Right ventricle myocardium inferior (tissue), 1 donor: ENCODE results near the gene COL4A1. TPM values are rescaled to one million over a fixed set of nuclear protein-coding genes. Genes with fewer than 3 reads are reported as not detected.
A peak's percentile ranks its signal among the peaks of the same experiment; 100 is the strongest.

ENCODE experiments used
- ATAC-seq: fragments of 200-7000 bp; cut with Tn5 transposase; one replicate; pipeline ENCODE4 v1.9.1; 2020; ENCODE audit warnings: mild to moderate bottlenecking, moderate library complexity
- DNase-seq: peaks from one replicate; pipeline ENCODE4 v3.0.0; 2021; ENCODE audit errors: missing footprints
- intact Hi-C: fragments of 100-400 bp; cut with DNase I; formaldehyde crosslinking; loops from one replicate; pipeline ENCODE4 v1.11.0; 2022
- total RNA-seq: library from RNA; stranded (reverse); fragmentation: NEBNext Ultra II Directional; extraction: Animal tissue kit (Norgen Biotek cat#: 25700); gene quantifications from one replicate; pipeline ENCODE4 v1.2.1, GENCODE V29; 2021
- donor health status: DM: no; HTN: yes; CAD: no; lungs with severe emphysema.

The COL4A1 gene
- total RNA-seq, 1 donor from 2014 or later: 128 TPM

DNA sequence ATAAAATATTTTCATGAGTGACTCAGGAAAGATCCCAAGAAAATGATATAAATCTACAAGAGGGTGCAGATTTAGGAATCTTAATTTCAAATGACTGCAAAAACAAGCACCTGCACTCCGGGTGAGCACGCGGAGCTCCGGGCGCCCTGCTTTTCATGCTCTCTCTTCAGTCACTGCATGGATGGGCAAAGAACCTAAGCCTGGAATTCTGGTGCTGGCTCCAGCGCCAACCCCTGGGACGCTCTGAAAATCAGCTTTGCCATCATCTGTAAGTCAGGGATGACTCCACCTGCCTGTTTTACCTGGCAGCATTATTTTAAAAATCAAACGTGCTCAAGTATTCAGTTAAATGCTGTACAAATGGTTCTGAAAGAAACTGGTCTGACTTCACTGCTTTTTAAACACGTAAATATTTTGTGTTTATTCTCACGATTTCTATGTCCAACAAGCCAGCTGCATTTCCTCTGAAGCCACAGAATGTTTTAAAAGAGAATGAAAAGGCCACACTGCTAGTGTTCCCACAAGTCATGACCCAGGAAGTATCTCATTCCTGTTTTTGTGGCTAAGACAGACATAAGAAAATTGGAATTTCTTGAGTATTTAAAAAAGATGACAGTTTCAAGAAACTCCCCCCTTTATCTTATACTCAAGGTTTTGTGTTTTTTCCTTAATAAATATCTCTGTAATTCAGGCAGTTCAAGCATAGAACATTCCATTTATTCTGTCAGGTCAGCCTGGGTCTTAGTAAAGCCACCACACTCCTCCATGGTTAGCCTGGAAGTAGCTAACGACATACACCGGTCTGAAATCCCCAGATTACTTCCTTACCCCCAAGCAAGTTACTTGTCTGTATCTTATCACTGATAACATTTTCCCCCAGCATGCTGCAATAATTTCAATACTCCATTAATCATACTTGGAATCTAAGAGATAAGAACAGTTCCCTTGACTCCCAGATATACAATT lies 81.1 kb downstream of the COL4A1 start:
- intact Hi-C loops: loop anchor here (5.0 kb wide), 1 partner anchor 36 kb away; no protein-coding TSS in a partner anchor
- ATAC-seq (no peak), DNase-seq (no peak)

DNA sequence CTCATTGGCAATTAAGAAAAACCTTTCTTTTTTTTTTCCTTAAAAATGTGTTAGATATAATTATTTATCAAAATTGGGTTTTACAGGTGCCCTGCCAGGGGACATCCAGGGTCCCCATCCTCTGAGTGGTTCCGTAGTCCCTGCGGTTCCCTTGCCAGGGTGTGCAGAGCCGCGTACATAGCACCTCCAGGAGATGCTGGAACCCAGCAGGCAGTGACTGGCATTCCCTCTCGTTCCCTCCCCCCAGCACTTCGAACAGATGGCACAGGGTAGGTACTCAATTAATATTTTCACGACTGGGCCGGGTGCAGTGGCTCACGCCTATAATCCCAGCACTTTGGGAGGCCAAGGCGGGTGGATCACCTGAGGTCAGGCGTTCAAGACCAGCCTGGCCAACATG lies 82.0 kb downstream of the COL4A1 start:
- intact Hi-C loops: loop anchor here (5.0 kb wide), 1 partner anchor 37 kb away; no protein-coding TSS in a partner anchor
- no peak for DNase-seq

DNA sequence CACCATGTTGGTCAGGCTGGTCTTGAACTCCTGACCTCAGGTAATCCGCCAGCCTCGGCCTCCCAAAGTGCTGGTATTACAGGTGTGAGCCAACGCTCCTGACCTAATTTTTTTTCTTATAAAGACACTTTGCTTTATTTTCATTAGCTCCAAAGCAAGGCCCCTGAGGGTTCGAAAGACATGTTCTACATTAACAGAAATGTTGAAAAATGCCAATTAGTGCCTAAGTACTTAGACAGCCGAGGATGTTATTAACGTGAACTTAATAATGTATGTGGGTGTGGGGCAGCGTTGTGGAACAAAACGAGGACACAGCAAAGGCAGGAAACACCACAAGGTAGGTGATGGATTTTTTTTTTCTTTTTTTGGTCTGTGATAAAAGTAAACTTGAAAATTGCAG lies 82.4 kb downstream of the COL4A1 start:
- intact Hi-C loops: loop anchor here (5.0 kb wide), 1 partner anchor 218 kb away; no protein-coding TSS in a partner anchor
- ATAC-seq (no peak), DNase-seq (no peak)

More for the DNA sequence above, 82.0 kb downstream of the COL4A1 start:
- ATAC-seq: no peak

DNA sequence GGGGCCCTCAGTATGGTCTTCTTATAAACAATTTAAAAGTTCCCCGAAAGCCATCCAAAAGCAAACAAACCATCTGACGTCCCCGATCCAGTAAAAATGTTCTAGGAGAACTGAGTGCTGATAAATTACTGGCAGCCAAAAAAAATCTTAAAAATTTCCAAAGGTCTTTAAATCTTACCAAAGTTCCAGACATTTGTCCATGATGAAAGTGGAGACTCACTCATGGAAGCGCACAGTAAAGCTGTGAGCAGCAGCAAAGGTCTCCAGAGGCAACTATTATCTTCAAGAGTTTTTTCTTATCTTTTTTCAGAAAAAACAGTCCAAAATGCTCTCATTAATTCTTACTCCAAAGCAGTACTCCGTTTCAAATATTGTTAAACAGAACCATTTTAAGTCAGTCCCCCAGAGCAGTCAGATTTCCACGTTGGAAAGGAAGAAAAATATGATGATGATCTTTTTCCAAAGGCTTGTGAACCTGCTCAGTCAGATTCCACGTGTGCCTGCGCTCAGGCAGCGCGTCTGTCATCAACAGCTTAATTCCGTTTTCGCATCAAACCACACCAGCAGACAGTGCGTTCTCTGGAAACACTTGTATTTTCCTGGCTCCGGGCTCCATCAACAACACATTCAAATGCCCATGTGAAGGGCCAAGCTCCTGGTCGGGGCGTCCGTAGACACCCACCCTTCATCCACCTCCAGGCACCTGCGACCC lies 85.4 kb downstream of the COL4A1 start:
- ATAC-seq (peak; percentile 58), DNase-seq (no peak)
- intact Hi-C loops: loop anchor here (2.0 to 5.0 kb wide), 3 partner anchors 83 to 221 kb away; no protein-coding TSS in a partner anchor

DNA sequence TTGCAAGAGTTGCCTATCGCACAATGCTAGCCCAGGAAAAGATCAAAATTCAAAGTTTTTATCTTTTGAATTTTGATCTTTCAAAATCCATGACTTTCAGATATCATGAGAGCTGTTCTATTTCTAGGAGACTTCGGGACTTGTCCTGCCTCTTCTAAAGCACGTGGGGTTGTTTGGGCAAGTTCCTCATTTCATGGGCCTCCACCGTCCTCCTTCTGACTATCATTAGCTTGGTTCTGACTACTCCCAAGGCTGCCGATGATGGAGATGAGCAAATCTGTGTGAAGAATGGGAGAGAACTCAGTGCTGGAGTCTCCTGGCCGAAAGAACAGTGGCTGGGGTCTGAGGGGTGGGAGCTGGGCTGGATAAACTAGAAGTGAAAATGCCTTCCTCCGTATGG lies 86.5 kb downstream of the COL4A1 start:
- ATAC-seq (no peak), DNase-seq (no peak)
- intact Hi-C loops: loop anchor here (5.0 kb wide), 1 partner anchor 222 kb away; no protein-coding TSS in a partner anchor

DNA sequence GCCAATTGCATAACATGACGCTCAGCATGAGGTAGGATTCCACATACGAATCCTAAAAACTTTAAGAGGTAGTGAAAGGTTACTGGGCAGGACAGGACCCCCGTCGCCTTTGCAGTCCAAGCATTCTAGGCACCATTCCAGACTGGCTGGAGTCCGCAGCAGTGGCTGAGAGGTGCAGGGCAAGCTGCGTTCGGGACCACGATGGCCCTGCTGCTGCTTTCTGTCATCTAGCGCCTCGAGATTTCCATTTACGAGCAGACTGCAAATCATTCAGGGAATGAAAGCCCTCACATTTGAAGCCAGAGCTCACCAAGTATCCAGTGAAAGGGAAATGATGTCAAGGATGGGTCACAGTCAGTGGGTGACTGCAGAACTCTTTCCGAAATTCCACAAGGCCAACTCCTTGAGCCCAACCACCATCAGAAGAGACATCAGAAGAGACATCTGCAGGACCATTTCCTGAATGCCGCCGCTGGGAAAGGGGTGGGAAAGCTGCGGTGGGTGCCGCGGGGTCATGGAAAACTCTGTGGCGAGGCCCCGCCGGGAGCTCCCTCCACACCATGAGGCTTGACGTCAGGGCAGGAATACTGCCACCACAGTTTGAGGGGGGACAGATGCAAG lies 88.3 kb downstream of the COL4A1 start:
- ATAC-seq: no peak
- intact Hi-C loops: loop anchor here (10.0 kb wide), 1 partner anchor 346 kb away; the partner anchor contains the start of gene RAB20
- DNase-seq: no peak

DNA sequence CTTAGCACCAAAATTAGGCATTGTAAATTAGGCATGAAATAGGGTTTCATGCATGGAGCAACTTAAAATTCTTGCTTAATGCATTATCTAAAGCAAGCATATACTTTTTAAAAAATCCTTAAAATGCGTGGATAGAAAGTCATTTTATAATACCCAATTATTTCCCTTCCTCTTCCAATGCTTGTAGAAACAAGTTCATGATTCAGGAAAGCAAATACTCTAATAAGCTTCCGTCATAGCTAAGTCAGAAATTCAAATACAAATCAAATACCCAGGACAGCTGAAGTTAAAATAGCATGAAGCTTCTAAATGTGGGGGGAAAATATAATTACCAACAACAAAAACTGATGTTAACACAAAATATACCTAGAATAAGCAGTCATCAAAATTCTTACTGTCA lies 89.1 kb downstream of the COL4A1 start:
- intact Hi-C loops: loop anchor here (10.0 kb wide), 1 partner anchor 347 kb away; the partner anchor contains the start of gene RAB20
- ATAC-seq (no peak), DNase-seq (no peak)

DNA sequence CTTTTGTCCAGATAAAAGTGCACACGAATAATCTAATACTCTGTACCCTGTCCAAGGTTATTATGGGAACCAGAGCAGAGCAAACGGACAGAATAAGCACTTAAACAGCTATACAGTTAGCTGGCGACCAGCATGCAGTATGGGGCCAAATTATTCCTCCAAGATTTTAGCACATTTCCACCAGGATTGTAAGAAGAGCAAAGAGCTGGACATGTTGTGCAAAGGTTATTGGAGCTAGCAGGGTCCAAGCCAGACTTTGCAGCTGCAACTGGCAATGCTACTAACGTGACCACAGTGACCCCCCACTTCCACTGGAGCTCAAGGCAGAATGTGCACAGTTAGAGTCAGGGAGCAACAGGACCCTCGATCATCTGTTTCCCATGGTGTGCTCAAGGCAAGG lies 89.9 kb downstream of the COL4A1 start:
- DNase-seq (no peak), ATAC-seq (peak; percentile 17)
- intact Hi-C loops: loop anchor here (10.0 kb wide), 1 partner anchor 348 kb away; the partner anchor contains the start of gene RAB20

DNA sequence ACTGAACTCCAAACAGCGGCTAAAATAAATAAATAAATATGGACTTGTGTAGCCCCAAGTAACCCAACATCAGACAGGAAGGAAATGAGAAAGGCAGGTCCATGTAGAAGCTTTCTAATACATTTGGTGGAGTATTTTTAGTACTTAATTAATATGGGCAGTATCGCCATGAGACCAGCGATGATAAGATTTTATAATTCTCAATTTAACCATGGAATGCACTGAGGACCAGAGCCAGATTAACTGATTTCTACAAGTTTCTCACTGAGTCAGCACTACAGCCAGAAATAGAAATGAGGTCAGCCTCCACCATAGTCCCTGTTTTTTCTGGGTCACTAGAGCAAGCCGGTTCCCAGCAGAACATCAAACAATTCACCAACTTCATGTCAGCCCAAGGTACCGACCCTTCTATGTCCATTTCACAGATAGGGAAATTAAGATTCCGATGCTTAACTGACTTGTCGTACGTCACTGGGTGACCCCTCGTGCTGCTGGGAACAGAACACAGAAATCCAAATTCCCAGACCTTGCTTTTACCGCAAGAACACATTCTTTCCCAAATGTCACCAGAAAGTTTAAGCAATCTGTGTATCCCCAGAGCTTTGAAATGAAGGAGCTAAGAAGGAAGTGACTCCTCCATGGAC lies 90.4 kb downstream of the COL4A1 start:
- peak; percentile 66 for ATAC-seq
- intact Hi-C loops: loop anchor here (10.0 kb wide), 1 partner anchor 348 kb away; the partner anchor contains the start of gene RAB20
- no peak for DNase-seq

DNA sequence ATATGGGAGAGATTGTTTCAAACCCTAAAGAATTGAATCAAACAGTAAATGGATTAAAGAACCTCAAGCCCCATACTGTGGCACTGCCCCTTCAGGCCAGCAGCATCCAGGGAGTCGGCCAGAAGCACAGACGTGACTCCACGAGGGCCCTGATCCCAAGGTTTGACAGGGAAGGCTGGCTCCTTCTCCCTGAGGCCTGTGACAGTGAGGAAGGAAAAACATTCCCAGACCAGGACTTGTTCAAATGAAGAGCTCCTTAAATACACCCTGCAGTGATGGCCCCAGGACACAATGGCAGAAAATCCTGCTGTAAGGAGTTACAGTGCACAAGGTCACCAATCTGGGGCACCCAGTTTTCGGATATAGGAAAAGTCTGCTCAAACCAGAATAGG lies 91.0 kb downstream of the COL4A1 start:
- peak; percentile 6 for ATAC-seq
- intact Hi-C loops: loop anchor here (10.0 kb wide), 1 partner anchor 349 kb away; the partner anchor contains the start of gene RAB20

DNA sequence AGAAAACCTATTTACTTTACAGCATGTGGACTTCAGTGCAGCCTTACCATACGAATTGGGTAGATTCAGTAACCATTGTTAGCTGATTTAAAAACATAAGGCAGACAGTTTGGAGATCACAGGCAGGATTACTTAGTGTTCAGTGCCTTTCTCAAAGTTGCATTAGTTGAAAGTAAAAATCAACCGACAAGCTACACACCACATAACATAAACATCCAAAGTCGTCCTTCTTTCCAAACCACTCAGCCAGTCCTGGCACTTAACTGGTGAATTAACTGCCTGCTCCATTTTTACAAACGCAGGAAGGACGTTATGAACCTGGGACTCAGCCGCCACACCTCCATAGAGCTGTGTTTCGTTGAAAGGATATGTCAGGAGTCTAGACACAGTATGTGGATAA lies 91.4 kb downstream of the COL4A1 start:
- ATAC-seq (no peak), DNase-seq (no peak)
- intact Hi-C loops: loop anchor here (10.0 kb wide), 1 partner anchor 349 kb away; the partner anchor contains the start of gene RAB20

More for the DNA sequence above, 91.0 kb downstream of the COL4A1 start:
- no peak for DNase-seq

DNA sequence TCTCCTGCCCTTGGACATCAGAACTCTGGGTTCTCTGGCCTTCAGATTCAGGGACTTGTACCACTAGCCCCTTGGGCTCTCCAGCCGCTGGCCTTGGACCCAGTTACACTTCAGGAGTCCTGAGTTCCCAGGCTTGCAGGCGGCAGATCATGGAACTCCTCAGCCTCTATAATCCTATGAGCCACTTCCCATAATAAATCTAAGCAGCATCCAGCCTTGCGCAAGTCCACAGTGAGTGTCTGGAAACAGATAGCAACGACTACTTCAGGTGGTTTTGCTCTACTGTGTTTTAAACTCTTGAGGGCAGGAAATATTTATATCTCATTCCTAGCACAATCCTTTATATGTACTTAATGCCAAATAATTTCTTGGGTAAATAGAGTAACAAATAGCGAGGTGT lies 92.3 kb downstream of the COL4A1 start:
- no peak for DNase-seq
- no peak for ATAC-seq
- intact Hi-C loops: loop anchor here (10.0 kb wide), 1 partner anchor 350 kb away; the partner anchor contains the start of gene RAB20

DNA sequence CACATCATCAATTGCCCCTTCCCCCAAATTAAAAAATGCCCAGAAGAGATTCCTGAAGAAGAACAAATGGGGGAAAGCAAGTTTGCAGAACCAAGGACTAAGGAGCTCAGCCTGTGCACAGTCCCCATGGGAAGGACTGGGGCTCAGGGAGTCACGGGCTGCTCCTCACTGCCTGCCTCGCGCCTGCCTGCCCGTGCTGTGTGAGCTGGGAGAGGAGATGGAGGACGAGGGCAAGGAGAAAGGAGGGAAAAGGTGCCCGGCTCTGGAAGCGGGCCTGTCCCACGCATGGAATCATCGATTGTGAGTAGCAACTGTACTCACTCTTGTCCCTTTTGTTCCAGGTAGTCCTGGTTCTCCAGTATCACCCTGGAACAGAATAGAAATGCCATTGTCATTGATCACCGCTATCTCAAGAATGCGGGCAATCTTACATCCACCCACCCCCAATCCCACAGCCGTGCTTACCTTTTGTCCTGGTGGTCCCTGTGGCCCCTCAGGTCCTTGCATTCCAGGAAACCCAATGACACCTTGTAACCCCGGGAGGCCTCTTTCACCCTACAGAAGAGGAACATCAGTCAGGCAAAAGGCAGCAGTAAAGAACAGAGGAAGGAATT lies 93.4 kb downstream of the COL4A1 start:
- no peak for DNase-seq
- intact Hi-C loops: loop anchor here (10.0 kb wide), 1 partner anchor 351 kb away; the partner anchor contains the start of gene RAB20
- no peak for ATAC-seq

DNA sequence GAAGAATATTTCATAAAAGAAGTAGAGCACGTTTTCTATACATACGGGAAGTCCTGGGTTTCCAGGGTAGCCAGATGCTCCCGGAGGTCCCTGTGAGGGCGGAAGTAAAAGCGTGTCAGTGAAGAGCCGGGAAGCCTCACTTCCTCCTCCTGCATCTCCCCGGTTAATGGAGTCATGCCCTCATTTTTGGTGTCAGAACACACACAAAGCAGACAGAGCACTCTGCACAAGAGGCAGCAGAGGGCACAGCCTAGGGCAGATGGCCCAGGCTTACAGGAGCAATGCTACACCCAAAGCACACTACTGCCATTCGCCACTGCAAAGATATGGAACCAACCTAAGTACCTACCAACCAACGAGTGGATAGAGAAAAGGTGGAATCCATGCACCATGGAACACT lies 94.4 kb downstream of the COL4A1 start:
- DNase-seq: no peak
- intact Hi-C loops: loop anchor here (10.0 kb wide), 1 partner anchor 352 kb away; the partner anchor contains the start of gene RAB20
- ATAC-seq: no peak

DNA sequence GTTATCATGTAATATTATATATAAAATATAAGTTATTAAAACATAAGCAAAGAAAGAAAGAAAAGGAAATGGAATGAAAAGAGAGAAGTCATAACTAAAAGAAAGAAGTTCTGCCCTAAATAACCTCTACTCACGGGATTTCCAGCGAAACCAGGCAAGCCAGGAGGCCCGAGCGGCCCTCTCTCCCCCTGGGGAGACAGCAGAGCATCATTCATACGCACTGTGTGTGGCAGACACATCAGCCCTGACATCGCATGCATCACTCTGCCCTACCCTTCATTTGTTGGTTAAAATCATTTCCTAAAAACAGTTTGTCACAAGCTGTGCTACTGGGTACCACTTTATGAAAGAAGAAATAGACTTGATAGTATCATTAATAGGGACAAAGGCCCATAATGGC lies 95.2 kb downstream of the COL4A1 start:
- intact Hi-C loops: loop anchor here (10.0 kb wide), 1 partner anchor 353 kb away; the partner anchor contains the start of gene RAB20

DNA sequence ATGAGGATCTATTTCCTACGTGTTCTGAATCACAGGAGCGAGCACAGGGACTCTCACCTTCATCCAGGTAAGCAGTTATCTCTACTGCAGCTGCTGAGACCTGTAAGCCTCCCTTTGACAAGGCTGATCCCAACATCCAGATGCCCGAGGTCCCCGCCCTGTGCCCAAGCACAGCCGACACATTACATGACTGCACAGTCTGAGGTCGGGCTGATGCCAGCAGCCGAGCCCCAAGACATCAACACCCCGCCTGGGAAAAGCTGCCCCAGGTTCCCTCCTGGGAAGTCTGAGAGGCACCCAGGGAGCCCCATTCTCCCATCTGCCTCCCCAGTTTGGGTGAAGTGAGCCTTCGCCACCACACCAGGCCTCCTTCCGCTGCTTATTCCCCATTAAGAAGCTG lies 95.9 kb downstream of the COL4A1 start:
- DNase-seq (no peak), ATAC-seq (no peak)
- intact Hi-C loops: loop anchor here (10.0 kb wide), 1 partner anchor 354 kb away; the partner anchor contains the start of gene RAB20

More for the DNA sequence above, 95.2 kb downstream of the COL4A1 start:
- no peak for DNase-seq
- no peak for ATAC-seq

DNA sequence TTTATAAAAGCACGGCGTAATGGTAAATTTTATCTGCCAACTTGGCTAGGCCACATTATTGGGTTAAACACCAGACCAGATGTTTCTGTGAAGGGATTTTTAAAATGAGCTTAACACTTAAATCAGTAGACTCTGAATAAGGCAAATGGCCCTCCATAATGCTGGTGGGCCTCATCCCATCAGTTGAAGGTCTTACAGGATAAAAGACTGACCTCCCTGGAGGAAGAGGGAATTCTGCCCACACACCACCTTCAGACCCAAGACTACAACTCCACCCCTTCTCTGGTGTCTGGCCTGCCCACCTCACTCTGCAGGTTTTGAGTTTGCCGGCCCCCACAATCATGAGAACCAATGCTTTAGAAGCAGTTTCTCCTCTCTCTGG lies 96.4 kb downstream of the COL4A1 start:
- intact Hi-C loops: loop anchor here (10.0 kb wide), 1 partner anchor 354 kb away; the partner anchor contains the start of gene RAB20
- no peak for ATAC-seq
- DNase-seq: no peak
